ENCODE results near the gene MTNR1B.
A peak's percentile ranks its signal among the peaks of the same experiment; 100 is the strongest.

Gene MTNR1B

DNA sequence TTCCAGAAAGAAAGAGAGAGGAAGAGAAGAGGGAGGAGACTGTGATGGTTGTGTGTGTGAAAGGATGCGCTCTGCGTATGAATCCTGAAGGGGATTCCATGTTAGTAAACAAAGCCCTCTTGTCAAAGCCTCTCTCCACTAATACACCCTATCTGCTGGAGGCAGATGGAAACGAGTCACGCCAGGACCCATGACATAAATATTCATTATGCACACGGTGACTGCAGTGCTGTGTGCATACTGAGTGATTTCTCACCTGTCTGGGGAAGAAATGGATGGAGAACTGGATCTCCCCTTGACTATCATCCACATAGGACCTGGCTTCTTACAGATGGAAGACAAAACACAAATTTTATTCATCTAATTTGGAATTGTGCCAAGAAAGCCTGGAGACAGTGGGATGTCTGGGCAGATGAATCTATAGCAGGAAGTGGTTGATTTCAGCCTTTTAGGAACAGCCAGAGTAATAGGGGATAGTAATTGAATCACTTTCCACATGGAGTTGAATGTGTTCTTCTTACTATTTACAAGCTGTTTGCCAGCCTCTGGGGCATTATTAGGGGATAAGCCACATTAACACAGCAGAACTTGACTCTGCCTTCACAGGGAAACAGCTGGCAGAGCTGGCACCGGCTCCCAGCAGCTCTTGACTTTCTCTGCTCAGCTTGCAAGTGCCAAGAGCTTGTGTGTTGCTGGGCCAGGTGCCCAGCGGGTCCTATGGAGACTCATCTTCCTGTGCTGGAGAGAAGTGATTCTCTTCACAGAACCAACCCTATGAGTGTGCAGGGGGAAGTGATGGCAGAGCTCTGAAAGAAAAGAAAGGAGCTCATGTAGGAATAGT lies 9.0 kb downstream of the MTNR1B start:
- DNase-seq (ENCODE audit: low read depth) = peak; percentile 81

DNA sequence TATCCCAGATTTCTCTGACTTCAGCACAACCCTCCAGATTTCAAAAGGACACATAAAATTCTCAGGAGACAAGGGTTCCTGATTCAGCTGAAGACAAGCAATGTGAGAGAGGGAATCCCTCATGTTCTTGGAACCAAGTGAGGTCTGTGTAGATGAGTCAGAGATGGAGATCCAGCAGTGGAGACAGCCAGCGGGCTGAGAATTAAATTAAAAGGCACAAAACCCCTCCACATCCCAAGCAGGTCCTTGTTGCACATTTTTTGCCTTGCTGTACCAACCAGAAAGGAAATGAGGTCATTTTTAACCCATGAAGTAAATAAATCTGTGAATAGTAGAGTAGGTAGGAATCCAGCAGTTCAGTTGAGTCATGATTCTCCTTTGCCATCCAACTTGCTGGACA lies 9.7 kb downstream of the MTNR1B start:
- DNase-seq (ENCODE audit: low read depth) = no peak

DNA sequence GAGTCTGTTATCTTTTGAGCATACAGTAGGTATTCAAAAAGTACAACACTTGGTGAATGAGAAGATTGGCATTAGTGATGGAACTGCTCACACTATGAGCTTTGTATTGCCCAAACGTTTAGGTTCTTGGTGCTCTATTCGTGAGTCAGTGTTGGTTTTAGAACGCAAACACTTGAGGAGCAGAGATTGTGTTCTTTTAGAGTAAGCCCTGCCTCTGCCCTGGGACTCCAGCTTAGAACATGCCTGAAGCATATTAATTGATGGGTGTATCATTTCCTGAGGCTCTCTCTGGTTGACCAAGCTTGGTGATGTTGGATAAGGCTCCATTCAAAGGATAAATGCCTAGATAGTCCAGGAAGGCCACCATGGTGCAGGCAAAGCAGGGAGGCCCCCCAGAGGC lies 10.9 kb downstream of the MTNR1B start:
- DNase-seq (ENCODE audit: low read depth) = no peak

DNA sequence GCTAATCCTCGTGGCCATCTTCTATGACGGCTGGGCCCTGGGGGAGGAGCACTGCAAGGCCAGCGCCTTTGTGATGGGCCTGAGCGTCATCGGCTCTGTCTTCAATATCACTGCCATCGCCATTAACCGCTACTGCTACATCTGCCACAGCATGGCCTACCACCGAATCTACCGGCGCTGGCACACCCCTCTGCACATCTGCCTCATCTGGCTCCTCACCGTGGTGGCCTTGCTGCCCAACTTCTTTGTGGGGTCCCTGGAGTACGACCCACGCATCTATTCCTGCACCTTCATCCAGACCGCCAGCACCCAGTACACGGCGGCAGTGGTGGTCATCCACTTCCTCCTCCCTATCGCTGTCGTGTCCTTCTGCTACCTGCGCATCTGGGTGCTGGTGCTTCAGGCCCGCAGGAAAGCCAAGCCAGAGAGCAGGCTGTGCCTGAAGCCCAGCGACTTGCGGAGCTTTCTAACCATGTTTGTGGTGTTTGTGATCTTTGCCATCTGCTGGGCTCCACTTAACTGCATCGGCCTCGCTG lies 12.1 kb downstream of the MTNR1B start:
- no peak for DNase-seq (ENCODE audit: low read depth)

DNA sequence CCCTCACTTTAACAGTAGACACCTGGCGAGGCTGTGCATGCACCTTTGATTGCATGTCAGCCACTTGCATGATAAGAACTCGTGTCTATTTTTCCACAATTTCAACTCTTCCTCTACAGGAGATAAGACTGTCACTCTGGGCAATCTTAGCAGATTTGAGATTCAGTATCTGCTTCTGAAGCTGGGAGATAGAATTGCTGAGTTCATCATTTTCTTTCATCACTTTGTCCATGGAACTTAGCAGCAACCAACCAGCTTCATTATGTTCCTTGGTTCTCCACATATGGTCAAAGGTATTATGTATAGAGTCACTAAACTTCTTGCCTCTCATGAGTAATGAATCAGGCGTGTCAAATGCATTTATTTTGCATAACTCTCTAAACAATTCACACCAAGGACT lies 17.1 kb downstream of the MTNR1B start:
- DNase-seq (ENCODE audit: low read depth) = no peak

DNA sequence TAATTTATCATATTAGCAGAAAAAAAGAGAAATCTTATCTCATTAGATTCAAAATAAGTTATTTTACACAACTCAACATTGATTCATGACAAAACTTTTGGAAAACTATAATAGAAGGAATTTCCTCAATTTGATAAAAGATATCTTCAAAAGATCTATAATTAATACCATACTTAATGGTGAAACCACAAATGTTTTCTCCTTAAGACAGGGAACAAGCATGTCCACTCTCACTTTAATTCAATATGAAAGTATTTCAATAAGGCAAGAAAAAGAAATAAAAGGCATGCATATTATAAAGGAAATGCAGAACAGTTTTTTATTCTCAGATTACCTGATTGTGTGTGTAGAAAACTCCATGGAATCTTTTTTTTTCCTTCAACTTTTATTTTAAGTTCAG lies 23.6 kb downstream of the MTNR1B start:
- no peak for DNase-seq (ENCODE audit: low read depth)

DNA sequence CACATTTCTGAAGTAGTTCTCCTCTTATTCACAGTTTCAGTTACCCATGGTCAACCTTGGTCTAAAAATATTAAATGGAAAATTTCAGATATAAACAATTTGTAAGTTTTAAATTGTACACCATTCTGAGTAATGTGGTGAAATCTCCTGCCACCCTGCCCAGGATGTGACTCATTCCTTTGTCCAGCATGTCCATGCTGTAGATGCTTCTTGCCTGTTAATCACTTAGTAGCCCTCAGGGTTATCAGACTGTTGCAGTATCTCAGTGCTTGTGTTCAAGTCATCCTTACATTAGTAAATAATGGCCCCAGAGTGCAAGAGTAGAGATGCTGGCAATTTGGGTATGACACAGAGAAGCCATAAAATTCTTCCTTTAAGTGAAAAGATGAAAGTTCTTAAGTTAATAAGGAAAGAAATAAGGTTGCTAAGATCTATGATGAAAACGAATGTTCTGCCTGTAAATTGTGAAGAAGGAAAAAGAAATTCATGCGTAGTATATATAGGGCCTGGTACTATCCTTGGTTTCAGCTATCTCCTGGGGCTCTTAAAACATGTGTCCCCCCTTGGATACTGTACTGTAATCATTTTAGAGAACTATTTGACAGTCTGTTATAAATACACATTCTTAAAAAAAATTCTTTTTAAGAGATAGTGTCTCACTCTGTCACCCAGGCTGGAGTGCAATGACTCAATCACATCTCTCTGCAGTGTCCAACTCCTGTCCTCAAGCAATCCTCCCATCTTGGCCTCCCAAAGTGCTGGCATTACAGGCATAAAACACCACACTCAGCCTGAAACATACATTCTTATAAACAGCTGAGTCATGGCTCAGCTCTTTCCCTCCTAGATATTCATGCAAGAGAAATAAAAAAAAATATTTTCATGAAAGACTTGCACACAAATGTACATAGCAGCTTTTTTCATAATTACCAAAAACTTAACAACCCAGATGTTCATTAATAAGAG lies 31.3 kb downstream of the MTNR1B start:
- peak; percentile 86 for DNase-seq (ENCODE audit: low read depth)

DNA sequence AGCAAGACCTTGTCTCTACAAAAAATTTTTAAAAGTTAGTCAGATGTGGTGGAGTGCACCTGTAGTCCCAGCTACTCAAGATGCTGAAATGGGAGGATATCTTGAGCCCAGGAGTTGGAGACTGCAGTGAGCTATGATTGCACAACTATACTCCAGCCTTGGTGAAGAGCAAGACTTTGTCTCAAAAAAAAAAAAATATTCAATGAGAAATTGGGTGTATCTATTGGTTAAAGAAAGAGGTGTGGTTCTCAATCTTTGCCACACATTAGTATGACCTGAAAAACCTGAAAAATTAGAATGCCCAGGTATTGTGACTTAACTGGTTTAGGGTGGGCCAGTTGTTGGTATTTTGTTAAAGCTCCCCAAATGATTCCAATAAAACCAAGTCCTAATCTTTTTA lies 32.4 kb downstream of the MTNR1B start:
- DNase-seq (ENCODE audit: low read depth) = no peak

DNA sequence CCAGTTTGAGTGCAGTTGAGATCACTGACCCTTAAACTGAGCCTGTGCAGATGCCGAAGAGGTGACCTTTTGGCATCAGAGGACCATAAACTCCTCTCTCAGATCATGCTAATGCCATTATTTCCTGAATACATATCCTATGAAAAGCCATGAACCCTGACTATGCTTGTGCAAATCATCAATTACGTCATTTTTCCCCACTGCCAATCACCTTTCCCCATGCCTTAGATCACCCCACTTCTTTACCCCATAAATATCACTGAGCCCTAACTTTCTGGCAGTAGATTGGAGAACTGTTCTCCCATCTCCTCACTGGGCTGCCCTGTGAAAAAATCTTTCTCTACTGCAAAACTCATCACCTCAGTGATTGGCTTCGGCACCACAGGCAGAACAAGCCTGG lies 32.9 kb downstream of the MTNR1B start:
- no peak for DNase-seq (ENCODE audit: low read depth)

DNA sequence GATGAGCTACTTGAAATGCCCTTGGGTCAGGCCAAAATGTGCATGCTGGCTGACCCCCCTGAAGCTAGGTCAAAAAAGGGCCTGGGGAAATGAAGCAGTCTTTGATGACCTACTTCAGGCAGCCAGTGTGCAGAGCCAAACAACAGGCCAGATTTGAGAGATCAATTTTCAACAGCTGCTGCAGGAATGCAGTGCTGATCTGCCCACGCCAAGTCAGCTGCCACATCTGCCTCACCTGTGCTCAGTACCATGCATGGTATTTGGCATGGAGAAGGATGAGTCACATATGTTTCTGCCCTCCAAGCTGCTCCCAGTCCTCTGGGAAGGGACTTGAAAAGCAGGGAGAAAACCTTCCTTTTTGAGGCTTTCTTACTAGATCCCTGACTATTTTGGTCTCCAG lies 35.8 kb downstream of the MTNR1B start:
- DNase-seq (ENCODE audit: low read depth) = peak; percentile 20

DNA sequence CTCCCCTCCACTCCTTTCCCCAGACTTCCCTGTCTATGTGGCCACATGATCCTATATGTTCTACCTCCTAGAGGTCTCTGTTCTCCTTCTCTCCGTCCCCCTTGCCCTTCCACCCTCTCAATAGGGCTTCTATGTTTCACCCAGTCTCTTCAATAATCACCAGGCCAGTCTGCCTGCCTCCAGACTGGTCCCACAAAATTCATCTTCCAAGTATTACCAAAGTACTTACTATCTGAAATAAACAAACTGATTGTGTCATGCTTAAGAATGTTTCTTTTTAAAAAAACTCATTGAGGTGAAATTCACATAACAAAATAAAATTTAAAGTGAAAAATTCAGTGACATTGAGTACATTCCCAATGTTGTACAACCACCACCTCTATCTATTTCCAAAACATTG lies 44.2 kb downstream of the MTNR1B start:
- DNase-seq (ENCODE audit: low read depth) = no peak

DNA sequence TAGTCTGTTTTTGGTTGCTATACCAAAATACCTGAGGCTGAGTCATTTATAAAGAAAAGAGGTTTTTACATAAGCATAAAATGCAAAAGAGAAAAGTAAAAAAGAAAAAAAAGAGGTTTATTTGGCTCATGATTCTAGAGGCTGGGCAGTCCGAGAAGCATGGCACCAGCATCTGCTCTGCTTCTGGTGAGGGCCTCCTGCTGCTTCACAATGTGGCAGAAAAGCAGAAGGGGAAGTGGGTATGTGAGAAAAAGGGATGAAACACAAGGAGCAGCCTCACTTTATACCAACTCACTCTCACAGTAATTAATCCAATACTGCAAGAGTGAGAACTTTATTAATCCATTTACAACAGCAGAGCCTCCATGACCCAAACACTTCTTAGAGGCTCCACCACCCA lies 47.1 kb downstream of the MTNR1B start:
- DNase-seq (ENCODE audit: low read depth) = no peak

DNA sequence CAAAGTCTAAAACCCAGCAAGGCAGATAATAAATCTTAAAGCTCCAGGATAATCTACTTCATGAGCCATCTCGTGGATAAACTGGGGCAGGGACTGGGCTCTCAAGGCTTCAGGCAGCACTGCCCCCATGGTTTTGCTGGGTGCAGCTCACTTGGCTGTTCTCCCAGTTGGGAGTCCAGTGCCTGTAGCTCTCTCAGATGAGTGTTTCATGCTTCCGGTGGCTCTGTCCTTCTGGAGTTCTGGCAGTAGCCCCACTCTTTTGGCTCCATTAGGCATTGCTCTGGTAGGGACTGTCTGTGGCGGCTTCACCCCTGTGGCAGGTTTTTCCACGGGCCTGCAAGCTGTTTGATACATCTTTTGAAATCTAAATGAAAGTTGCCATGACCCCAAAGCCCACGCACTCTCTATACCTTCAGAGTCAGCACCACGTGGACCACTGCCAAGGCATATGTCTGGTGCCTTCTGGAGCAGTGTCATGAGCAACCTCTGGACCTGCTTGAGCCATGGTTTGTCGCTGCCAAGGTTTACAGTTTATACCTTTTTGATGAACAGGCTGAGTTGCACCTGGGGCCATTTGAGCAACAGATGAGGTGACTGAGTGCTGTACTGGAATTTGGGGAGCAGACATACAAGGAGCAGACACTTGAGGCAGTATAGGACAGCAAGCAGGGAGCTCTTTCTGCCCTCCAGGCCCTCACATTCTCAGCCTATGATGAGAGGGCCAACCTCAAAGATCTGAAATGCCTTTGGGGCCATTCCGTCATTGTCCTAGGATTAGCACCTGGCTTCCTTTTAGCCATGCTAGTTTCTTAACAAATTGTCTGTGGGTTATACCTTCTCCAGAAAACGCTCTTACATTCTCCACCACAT lies 48.6 kb downstream of the MTNR1B start:
- no peak for DNase-seq (ENCODE audit: low read depth)

DNA sequence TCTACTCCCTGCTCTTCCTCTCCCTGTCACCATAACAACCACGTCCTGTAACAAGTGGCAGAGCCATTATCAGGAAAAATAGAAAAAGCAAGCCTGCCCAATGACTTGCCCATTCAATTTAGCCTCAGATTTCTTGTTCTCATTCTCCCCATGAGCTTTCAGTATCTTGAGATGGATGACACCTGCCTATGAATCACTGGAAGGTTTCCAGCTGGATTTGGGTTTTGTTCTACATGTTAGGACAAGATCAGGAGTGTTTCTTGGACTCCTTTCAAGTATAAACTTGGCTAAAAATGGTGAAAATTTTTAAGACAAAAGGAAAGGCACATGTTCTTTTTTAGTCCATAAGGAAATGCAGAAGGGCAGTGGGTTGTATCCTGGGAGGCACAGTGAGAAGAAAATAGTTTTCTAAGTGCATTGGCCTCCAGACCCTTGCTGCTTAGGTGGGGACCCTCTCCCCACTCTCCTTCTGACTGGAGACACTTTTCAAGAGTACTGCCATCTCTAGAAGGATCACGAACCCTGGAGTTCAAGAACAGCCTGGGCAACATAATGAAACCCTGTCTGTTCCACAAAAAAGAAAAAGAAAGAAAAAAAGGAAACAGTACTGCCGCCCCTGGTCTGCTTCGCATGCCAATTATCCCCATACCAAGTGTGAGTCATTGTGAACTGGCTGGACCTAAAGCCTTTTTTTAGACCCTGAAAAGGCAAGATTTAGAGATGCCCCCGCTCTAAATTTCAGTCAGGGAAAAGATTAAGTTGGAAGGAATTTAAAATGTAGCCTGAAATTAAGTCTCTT lies 51.0 kb downstream of the MTNR1B start:
- peak; percentile 18 for DNase-seq (ENCODE audit: low read depth)

DNA sequence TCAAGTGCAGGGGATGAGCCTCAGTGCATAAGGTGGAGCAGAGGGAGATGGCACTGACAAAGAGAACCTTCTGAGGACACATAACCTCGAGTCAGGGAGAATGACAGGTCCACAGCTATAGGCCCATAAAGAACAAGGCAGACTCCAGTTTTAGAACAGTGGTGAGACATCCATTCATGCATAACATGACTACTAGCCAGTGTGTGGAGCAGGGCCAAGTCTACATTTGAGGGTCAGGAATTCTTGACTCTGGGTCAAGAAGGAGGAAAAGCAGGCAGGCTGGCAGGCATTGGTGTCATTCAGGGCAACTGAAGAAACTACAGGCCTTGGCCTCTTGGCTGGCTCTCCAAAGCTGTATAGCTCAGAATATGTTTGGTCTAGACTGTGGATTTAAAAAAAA lies 54.9 kb downstream of the MTNR1B start:
- peak; percentile 45 for DNase-seq (ENCODE audit: low read depth)

DNA sequence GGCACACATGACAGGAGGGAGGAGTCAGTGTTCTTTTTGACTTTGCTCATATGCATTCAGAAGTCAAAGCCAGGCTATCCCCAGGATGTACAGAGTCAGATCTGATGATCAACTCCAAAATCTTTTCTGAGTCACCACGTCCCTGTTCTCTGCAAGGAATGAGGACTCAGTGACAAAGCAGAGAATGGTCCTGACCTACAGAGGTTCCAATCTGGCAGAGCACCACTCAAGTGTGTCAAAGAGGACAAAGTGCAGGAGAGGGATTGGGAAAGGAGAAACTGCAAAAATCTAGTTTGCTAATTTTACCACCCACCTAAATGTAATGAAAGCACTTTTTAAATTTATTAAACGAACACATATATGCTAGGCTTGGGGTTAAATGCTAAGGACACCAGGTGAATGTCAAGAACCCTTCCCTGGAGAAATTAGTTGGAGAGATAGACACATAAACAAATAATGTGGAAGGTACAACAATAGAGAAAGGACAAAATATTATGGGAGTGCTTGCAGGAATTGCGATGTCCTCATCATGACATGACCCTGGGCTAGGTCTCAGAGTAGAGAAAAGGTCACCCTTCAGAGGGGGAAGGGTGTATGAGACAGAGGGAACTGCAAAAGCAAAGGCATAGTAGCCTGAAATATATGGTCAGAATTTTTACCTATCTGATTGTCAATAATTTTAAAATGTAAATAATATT lies 56.3 kb downstream of the MTNR1B start:
- DNase-seq (ENCODE audit: low read depth) = no peak

DNA sequence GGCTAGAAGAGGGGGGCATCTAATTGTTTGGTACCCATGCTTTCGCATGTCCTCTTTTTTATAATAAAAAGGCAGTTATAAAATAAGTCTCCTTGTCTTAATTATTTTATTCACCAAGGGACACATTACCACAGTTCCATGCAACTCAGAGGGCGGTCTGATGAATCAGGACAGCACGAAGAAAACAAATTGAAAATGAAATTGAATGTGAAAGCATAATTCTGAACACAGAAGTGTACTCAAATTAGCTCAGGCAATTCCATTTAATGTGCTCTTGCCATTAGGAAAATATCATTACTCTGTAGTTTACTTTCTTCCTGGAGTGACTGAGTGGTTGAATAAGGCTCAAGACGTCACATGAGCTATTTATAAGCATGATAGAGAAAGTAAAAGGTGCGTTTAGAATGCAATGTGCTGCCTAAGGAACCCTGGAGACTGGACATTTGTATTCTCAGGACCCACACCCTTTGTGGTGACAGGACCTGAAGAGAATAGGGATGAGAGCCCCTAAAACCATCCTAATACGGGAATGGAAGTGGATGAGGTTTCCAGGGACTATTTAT lies 59.6 kb downstream of the MTNR1B start:
- DNase-seq (ENCODE audit: low read depth) = no peak

DNA sequence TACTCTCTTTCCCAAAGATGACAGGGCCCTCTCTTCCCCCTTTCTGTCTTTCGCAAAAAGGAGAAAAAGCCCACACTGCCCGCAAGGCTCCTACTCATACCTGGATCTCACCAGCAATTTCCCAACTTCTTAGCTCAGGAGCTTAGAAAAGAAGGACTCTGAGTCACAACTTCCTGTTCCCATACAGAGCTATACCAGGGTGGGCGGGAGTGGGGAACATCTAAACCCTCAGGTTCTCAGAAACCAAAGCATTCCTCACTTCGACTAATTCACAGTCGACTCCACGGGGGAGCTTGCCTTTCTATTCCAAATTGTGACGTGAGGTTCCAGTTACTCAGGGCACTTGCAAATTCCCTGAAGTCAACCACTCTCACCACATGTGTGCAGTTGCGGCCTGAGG lies 61.9 kb downstream of the MTNR1B start:
- DNase-seq (ENCODE audit: low read depth) = no peak
